Fibroblast of gingiva (primary cell): ENCODE data around the gene KPNA4.

ENCODE experiments used
- DNase-seq: peaks from one replicate; pipeline ENCODE4 v3.0.0-alpha.2; 2011; ENCODE audit warnings: low read depth

Gene KPNA4

GRCh38 chr3:160449636-160450598, 115.5 kb downstream of the KPNA4 start, which contains the start of gene TRIM59:
Gene TRIM59, minus strand, starts transcription at chr3:160449786. Its CDS starts 10,603 bp downstream, at chr3:160439183.
- peak; percentile 96 for DNase-seq

GRCh38 chr3:160448845-160449635, 116.3 kb downstream of the KPNA4 start:
- DNase-seq, result peak; percentile 33

GRCh38 chr3:160447544-160447943, 117.8 kb downstream of the KPNA4 start:
- DNase-seq, result peak; percentile 26

GRCh38 chr3:160446522-160447056, 118.8 kb downstream of the KPNA4 start:
- DNase-seq, result no peak

GRCh38 chr3:160445854-160446253, 119.5 kb downstream of the KPNA4 start:
- DNase-seq, result no peak
